Urinary bladder (tissue), 4 donors: ENCODE measurements around the gene CAMKK2. TPM values are rescaled to one million over a fixed set of nuclear protein-coding genes. Genes with fewer than 3 reads are reported as not detected.
"Not testable (repeated sequence)": the region's sequence is repeated elsewhere in the genome, so short reads cannot be mapped to it uniquely, and the experiment has no call there.

Experiments
- DNase-seq: peaks from one replicate; pipeline ENCODE4 v3.0.0-alpha.2; 2015; ENCODE audit errors: extremely low spot score
- H3K27ac ChIP-seq: one replicate; pipeline ENCODE4 v1.5.1; 2013; ENCODE audit warnings: low read depth, mild to moderate bottlenecking, moderate library complexity
- H3K36me3 ChIP-seq: one replicate; pipeline ENCODE4 v1.6.1; 2013; ENCODE audit warnings: mild to moderate bottlenecking, moderate library complexity; ENCODE audit not compliant: insufficient read depth
- H3K4me1 ChIP-seq: one replicate; pipeline ENCODE4 v1.6.1; 2013; ENCODE audit warnings: mild to moderate bottlenecking, moderate library complexity; ENCODE audit not compliant: insufficient read depth
- H3K4me3 ChIP-seq: one replicate; pipeline ENCODE4 v1.5.1; 2013; ENCODE audit warnings: low read depth, low read length
- WGBS: extraction: QIAGEN DNeasy Blood & Tissue Kit; methylation state at CpG from one replicate; pipeline ENCODE4 v1.1.7; 2013; 5-methylcytosine and 5-hydroxymethylcytosine counted together
- polyA plus RNA-seq: library from polyadenylated mRNA; stranded (reverse); fragments of 200-250 nt; gene quantifications from one replicate; pipeline ENCODE4 v1.2.3, GENCODE V29; 2013
- total RNA-seq: library from RNA; depleted of rRNA; stranded (reverse); fragments of >200 nt; gene quantifications from one replicate; pipeline ENCODE4 v1.2.3, GENCODE V29; 2014
- donor health status: healthy with polysubstance abuse.
- donor health status: healthy.

CAMKK2 gene
- total and polyA plus RNA-seq, 2 donors = 18.5 to 47.0 TPM

DNA sequence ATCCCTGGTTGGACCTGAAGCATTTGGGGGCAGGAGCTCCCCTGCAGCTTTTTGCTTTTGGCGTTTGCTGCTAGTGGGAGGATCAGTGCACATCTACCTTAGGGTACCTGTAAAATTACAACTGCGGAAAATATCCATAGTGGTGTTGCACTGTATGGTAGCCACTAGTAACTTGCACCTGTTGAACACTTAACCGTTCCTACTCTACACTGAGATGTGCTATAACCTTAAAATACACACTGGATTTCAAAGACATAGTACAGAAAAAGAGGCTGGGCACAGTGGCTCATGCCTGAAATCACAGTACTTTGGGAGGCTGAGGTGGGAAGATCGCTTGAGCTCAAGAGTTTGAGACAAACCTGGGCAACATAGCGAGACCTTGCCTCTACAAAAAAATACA, 83.6 kb downstream of the CAMKK2 start:
- H3K4me1 ChIP-seq = no peaks in the 10 kb centered on the region
- H3K27ac ChIP-seq = no peak overlapping the region
- DNase-seq = no peak
- peaks cover 2% of the 10 kb centered on the region for H3K36me3 ChIP-seq
- 96% methylated on average over 5 of the region's 5 CpGs for WGBS
- no peak overlapping the region for H3K4me3 ChIP-seq

DNA sequence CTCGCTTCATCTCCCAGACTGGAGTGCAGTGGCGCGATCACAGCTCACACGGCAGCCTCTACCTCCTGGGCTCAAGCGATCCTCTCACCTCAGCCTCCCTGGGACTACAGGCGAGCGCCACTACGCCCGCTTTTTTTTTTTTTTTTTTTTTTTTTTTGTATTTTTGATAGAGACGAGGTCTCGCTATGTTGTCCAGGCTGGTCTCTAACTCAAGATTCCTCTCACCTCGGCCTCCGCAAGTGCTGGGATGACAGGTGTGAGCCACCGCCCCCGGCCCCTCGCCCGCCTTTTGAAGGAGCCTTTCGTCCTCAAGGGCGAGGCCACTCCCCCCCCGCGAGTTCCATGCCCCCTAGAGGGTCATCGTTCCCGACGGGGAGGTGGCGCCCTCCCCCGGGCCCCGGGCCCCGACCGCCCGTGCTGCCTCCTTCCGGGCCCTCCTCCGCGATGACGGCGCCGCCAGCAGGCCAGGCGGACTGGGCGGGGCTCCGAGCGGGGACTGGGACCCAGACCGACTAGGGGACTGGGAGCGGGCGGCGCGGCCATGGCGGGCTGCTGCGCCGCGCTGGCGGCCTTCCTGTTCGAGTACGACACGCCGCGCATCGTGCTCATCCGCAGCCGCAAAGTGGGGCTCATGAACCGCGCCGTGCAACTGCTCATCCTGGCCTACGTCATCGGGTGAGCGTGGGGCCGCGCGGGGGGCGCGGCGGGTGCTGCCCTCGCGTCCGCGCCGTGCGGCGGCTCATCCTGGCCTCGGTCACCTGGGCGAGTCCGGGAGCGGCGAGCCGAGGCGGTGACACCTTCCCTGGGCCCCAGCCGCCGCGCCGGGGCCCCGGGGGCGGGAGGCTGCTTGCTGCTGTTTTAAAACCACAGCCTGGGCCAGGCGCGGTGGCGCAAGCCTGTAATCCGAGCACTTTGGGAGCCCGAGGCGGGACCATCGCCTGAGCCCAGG, 86.6 kb downstream of the CAMKK2 start, which contains the start of gene P2RX4:
Gene P2RX4, plus strand, starts transcription at position 506 of the 949 bp plus-strand sequence. Its CDS starts 36 bp downstream, at position 542.
- Histone ChIP-seq H3K27ac (peak within 1 kb of the TSS; percentile 75), H3K4me3 (peak within 1 kb of the TSS; percentile 61), H3K36me3 (peaks cover 2% of the 10 kb centered on the region), H3K4me1 (no peaks in the 10 kb centered on the region)
- peak; percentile 66 for DNase-seq
- WGBS = 8% methylated on average over 97 of the region's 97 CpGs

DNA sequence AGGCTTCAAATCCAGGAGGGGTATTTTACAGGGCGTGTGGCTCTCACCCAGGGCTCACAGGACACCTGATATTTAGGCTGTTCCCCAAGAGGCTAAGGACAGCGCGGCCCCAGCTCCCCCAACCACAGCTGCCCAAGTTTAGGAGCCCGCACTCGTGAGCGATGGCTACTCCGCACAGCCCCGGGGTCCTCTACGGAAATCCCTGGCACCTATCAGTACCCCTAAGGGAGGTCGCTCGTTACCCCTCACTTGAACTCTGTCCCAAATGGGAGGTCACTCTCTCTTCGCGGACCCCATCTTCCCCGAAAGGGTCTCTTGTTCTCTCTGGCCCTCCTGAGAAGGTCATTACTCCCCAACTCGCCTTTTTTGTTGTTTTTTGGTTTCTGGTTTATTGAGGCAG, 87.3 kb downstream of the CAMKK2 start:
- Histone ChIP-seq H3K27ac (no peak overlapping the region), H3K4me1 (no peaks in the 10 kb centered on the region), H3K36me3 (peaks cover 2% of the 10 kb centered on the region), H3K4me3 (no peak overlapping the region)
- WGBS = 86% methylated on average over 15 of the region's 15 CpGs
- no peak for DNase-seq

DNA sequence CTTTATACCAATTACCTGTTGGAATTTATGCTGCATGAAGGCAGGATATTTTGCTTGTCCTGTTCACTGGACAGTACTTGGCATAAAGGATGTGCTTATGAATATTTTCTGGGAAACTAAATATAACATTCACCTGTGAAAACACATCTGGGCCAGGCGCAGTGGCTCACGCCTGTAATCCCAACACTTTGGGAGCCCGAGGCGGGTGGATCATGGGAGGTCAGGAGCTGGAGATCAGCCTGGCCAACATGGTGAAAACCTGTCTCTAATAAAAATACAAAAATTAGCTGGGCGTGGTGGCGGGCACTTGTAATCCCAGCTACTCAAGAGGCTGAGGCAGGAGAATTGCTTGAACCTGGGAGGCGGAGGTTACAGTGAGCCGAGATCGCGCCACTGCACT, 87.9 kb downstream of the CAMKK2 start:
- not testable (repeated sequence) for H3K4me3 ChIP-seq, H3K27ac ChIP-seq, H3K36me3 ChIP-seq, H3K4me1 ChIP-seq, DNase-seq
- 92% methylated on average over 10 of the region's 10 CpGs for WGBS

DNA sequence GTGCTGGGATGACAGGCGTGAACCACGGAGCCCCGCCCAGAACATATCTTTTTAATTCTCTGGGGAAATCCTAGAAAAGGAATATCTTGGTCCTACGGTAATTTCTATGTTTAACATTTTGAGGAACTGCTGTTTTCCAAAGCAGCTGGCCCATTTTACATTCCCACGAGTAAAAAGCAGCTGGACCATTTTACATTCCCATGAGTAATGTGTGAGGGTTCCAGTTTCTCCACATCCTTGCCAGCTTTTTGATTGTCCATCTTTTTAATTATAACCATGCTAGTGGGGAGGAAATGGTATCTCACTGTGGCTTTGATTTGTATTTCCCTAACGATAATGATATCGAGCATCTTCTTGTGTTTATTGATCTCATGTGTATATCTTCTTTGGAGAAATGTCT, 91.0 kb downstream of the CAMKK2 start:
- H3K36me3 ChIP-seq = no peaks in the 10 kb centered on the region
- H3K4me3 ChIP-seq = no peak overlapping the region
- H3K4me1 ChIP-seq = no peaks in the 10 kb centered on the region
- no peak for DNase-seq
- H3K27ac ChIP-seq = no peak overlapping the region
- WGBS = 63% methylated on average over 7 of the region's 7 CpGs

DNA sequence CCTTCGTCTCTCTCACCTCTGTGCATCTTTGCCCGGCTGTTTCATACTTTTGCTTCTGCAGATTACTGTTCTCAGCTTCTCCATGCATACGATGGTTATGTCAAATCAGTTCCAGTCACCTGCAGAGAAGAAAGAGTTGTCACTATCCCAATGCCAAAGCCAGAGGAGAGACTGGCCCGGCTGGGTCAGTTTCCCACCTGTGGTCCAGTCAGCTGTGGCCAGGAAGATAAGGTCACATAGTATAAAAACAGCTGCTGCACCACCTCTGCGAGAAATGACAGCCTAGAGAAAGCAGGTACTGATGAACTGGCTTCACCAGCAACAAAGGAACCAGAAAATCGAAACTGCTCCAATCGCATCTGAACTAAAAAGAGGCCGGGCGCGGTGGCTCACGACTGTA, 93.0 kb downstream of the CAMKK2 start:
- WGBS = 76% methylated on average over 11 of the region's 11 CpGs
- H3K4me1 ChIP-seq = no peaks in the 10 kb centered on the region
- H3K36me3 ChIP-seq = no peaks in the 10 kb centered on the region
- H3K27ac ChIP-seq = no peak overlapping the region
- H3K4me3 ChIP-seq = no peak overlapping the region
- no peak for DNase-seq

DNA sequence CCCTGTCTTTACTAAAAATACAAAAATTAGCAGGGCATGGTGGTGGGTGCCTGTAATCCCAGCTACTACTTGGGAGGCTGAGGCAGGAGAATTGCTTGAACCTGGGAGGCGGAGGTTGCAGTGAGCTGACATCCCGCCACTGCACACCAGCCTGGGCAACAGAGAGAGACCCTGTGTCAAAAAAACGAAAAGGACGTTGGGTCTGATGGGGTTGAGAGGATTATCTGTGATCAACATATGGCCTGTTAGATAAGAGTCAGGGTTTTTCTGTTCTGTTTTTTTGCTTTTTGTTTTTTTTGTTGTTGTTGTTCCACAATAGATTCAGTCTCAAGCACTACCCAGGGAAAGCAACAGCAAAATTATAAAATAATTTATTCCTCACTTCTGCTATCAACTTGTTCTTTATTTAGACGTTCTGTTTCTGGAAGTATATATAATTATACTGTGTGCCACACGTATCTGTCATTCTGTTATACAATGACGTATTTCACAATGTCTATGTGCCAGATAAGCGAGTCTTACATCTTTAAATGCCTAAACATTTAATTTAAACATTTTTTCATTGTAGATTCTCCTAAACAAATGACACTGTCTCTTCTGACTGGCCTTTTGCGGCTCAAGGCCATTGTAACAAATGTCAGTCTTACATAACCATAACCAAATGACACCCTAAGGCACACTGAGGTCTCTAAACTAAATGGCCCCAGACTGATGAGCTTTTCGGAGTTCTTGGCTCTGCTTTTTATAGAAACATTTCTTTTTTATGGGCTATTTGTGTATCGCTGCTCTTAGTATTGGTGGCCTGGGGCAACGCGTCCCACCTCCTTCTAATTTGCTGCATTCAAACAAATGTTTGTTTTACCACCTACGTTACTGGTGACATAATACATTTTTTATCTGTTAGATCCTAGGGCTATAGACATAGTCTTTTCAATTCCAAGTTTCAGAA, 93.8 kb downstream of the CAMKK2 start:
- DNase-seq = no peak
- no peak overlapping the region for H3K4me3 ChIP-seq
- H3K36me3 ChIP-seq = no peaks in the 10 kb centered on the region
- no peak overlapping the region for H3K27ac ChIP-seq
- no peaks in the 10 kb centered on the region for H3K4me1 ChIP-seq
- 50% methylated on average over 14 of the region's 14 CpGs for WGBS

DNA sequence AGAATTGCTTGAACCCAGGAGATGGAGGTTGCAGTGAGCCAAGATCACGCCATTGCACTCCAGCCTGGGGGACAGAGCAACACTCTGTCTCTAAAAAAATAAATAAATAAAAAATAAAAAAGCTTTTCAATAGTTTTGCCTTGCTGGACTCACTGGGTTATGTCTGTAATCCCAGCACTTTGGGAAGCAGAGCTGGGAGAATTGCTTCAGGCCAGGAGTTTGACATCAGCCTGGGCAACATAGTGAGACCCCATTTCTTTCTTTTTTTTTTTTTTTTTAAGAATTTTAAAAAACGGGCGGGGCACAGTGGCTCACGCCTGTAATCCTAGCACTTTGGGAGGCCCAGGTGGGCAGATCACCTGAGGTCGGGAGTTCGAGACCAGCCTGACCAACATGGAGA, 95.4 kb downstream of the CAMKK2 start:
- WGBS = 92% methylated on average over 6 of the region's 6 CpGs
- H3K27ac ChIP-seq, H3K4me1 ChIP-seq, H3K36me3 ChIP-seq, H3K4me3 ChIP-seq, DNase-seq: not testable (repeated sequence)

DNA sequence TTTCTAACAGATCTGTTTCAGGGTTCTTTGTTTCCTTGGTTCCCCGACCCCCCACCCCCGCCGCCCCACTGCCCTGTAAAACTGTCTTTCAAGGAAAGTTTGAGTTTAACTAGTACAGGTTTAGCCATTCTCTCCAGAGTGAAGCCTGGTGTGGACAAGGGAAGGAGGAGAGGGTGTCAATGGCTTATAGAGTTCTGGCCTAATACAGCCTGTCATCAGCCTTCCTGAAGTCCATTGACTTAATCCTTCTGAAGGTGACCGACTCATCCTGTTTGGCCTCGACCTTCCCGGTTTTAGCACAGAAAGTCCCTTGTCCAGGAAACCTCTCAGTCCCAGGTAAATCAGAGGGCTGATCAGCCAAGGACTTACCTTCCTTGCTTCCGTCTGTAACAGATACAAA, 97.6 kb downstream of the CAMKK2 start:
- no peak overlapping the region for H3K4me3 ChIP-seq
- H3K4me1 ChIP-seq = no peaks in the 10 kb centered on the region
- H3K27ac ChIP-seq = no peak overlapping the region
- no peaks in the 10 kb centered on the region for H3K36me3 ChIP-seq
- DNase-seq = no peak
- 58% methylated on average over 7 of the region's 7 CpGs for WGBS

DNA sequence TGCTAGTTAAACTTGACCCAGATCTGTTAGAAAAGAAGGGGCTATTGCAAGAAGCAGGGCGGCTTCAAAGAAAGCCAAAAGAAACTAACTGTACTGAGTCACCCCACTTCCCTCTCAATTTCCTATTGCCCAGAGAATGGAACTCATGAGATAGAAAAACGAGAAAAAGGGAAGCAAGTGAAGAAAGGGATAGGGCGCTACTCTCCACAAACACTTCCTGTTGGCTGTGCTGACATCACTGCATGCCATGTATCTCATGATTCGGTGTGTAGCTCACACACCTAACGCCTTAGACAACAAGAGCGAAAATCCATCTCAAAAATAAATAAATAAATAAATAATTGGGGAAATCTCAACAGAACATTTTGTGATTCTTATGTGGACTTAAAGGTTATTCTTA, 99.6 kb downstream of the CAMKK2 start:
- WGBS = 74% methylated on average over 6 of the region's 6 CpGs
- no peaks in the 10 kb centered on the region for H3K4me1 ChIP-seq
- no peak overlapping the region for H3K27ac ChIP-seq
- DNase-seq = no peak
- no peak overlapping the region for H3K4me3 ChIP-seq
- H3K36me3 ChIP-seq = no peaks in the 10 kb centered on the region

DNA sequence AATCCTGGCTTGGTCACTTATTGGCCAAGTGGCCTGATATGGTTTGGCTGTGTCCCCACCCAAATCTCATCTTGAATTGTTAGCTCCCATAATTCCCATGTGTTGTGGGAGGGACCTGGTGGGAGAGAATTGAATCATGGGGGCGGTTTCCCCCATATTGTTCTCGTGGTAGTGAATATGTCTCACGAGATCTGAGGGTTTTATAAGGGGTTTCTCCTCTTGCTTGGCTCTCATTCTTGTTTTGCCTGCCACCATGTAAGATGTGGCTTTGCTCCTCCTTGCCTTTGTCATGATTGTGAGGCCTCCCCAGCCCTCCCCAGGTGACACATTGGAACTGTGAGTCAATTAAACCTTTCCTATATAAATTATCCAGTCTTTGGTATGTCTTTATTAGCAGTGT, 105.4 kb downstream of the CAMKK2 start:
- no peak overlapping the region for H3K4me3 ChIP-seq
- DNase-seq = no peak
- WGBS = 89% methylated on average over 3 of the region's 3 CpGs
- H3K36me3 ChIP-seq = no peaks in the 10 kb centered on the region
- H3K27ac ChIP-seq = no peak overlapping the region
- no peaks in the 10 kb centered on the region for H3K4me1 ChIP-seq

DNA sequence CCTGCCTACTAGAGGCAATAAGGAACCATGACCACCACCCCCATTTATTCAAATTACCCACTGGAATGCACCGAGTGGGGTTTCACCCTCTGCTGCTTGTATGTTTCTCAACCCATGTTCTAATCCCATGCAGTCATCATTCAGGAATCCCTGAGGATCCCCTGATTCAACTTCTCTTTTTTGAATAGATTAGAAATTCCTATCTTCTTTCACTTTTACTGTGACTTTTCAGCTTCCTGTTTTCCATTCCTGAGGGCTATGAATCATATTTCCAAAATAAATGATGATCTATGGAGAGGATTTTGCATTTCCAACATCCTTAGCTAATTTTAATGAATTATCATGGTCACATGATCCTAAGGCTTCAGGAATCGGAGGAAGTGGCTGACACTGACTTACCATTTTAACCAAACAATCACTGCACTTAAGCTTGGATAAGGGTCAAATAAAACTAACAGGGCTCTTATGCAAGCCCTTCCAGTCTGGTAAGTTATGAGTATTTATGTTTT, 105.9 kb downstream of the CAMKK2 start:
- no peak for DNase-seq
- H3K36me3 ChIP-seq = no peaks in the 10 kb centered on the region
- H3K27ac ChIP-seq = no peak overlapping the region
- 39% methylated on average over 2 of the region's 2 CpGs for WGBS
- H3K4me3 ChIP-seq = no peak overlapping the region
- no peaks in the 10 kb centered on the region for H3K4me1 ChIP-seq

DNA sequence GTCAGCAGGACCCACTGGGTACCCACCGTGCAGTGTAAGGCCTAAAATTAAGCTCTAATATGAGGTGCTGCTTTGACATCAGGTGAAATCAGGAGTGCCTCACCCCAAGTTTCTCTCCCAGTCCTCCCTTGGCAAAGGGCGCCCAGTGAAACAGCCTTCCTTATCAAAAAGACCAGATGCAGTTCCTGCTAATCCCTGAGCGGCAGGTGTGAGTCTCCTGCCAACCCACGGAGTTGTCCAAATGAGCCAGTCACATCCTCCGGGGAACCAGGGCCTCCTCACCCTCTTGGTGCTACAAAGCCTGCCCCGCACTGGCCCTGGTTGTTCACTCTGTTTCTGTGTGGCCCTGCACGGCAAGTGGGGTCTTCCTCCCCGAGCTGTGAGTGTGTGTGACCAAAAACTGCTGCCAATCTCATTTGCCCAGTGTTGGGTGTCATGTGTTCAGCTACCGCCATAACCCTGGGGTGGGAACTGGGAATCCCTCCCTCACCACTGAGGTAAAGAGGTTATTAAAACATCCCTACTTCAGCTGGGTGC, 106.8 kb downstream of the CAMKK2 start:
- 85% methylated on average over 9 of the region's 9 CpGs for WGBS

More for the DNA sequence above, 106.8 kb downstream of the CAMKK2 start:
- no peak overlapping the region for H3K4me3 ChIP-seq
- DNase-seq = no peak
- no peaks in the 10 kb centered on the region for H3K36me3 ChIP-seq
- H3K4me1 ChIP-seq = no peaks in the 10 kb centered on the region
- H3K27ac ChIP-seq = no peak overlapping the region
